HG02884 (cell line): Measurements from ENCODE around the gene EML1.
A peak's percentile ranks its signal among the peaks of the same experiment; 100 is the strongest.

Source experiments
- ATAC-seq: cut with Tn5 transposase; IDR thresholded peaks from one replicate; pipeline ENCODE4 v1.9.1; 2021; ENCODE audit warnings: mild to moderate bottlenecking, moderate library complexity; ENCODE audit not compliant: unreplicated experiment

EML1 gene

DNA sequence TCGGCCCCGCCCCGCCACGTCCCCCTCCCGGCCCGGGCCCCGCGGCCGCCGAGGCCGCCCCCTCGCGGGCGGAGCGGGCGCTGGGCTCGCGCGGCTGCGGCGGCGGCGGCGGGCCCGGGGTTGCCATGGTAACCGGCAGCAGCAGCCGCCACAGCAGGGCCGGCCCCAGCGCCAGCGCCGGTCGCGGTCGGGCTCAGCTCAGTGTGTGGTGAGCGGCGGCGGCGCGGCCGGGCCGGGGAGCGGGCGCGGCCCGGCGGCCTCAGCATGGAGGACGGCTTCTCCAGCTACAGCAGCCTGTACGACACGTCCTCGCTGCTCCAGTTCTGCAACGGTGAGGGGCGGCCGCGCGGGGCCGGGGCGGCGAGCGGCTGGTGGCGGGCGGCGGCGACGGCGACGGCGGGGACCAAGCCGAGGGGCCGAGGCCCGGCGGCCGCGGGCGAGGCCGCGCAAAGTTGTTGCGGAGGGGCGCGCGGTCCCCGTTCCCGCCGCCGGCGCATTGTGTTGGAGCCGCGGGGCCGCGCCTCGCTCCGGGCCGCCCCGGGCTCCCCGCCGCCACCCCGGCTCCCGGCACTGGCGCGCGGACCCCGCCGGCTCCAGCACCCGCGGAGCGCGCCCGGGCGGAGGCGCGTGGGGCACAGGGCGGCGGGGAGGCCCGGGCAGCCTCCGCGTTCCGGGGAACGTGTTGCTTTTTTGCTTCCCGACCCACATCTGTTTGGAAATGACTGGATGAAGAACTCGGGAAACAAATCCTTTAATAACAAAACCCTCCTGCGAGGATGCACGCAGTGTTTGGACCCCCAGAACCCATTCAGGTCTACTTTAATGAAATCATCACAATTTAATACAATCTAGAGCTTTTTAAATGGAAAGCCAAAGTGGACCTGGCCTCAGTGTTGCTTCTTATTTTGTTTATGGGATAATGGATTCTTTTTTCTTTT is at the start of gene EML1:
TSS of gene EML1 (plus strand) at position 201 of the 938 bp plus-strand sequence. CDS start at position 265, 64 bp downstream.
- ATAC-seq: peak; percentile 91

- no peak for ATAC-seq
Measured at GRCh38 chr14:99744199-99744872, 48.9 kb upstream of the EML1 start.

- ATAC-seq: no peak
Measured at GRCh38 chr14:99744873-99745224, 48.4 kb upstream of the EML1 start.

- ATAC-seq: no peak
Measured at GRCh38 chr14:99745307-99745951, 47.8 kb upstream of the EML1 start.

- no peak for ATAC-seq
Measured at GRCh38 chr14:99747167-99747566, 46.0 kb upstream of the EML1 start.

GRCh38 chr14:99747582-99748330 is 45.5 kb upstream of the EML1 start:
- no peak for ATAC-seq

DNA sequence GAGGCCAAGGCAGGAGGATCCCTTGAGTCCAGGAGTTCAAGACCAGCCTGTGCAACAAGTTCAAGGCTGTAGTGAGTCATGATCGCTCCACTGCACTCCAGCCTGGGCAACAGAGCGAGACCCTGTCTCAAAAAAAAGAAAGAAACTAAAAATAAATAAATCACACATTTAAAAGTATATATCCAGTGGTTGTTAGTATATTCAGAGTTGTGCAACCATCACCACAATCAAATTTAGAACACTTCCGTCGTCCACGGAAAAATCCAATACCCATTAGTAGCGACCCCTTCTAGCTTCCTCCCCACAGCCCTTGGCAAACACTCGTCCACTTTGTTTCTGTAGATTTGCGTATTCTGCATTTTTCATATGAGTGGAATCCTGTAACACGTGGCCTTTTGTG is 44.7 kb upstream of the EML1 start:
- no peak for ATAC-seq

GRCh38 chr14:99749142-99749541 is 44.1 kb upstream of the EML1 start:
- ATAC-seq: no peak

- ATAC-seq: no peak
Measured at GRCh38 chr14:99749763-99750715, 43.2 kb upstream of the EML1 start.

DNA sequence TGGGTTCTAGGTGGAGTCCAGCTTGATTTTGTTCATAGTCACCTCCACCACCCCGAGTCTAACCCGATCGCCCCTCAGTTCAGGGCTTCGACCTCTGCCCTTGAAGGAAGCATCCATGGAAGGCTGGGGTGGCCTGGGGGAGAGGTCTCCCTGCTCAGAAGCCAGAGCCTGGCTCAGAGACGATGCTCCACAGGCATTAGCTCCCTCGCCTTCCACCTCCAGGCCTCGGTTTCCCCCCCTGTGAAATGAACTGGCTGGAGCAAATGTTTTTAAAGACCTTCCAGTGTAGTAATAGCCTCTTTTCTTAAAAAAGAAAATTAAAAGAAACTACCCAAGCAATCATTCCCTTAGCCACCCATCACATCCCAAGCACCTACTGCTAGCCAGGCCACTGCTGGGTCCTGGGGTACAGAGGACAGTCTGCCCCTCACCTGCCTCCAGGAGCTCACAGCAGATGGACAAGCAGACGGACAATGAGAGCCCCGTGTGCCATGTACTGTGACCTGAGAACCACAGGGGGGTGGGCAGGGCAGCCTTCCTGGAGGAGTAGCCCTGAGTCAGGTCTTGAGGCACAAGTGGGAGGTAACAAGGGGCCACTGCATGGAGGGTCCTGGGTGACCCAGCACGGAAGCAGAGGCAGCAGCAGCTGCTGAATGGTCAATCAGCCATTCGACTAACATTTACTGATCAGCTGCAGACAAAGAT is 42.3 kb upstream of the EML1 start:
- ATAC-seq: no peak

- no peak for ATAC-seq
Measured at GRCh38 chr14:99751539-99752485, 41.4 kb upstream of the EML1 start.

- no peak for ATAC-seq
Measured at GRCh38 chr14:99752486-99753121, 40.6 kb upstream of the EML1 start.

DNA sequence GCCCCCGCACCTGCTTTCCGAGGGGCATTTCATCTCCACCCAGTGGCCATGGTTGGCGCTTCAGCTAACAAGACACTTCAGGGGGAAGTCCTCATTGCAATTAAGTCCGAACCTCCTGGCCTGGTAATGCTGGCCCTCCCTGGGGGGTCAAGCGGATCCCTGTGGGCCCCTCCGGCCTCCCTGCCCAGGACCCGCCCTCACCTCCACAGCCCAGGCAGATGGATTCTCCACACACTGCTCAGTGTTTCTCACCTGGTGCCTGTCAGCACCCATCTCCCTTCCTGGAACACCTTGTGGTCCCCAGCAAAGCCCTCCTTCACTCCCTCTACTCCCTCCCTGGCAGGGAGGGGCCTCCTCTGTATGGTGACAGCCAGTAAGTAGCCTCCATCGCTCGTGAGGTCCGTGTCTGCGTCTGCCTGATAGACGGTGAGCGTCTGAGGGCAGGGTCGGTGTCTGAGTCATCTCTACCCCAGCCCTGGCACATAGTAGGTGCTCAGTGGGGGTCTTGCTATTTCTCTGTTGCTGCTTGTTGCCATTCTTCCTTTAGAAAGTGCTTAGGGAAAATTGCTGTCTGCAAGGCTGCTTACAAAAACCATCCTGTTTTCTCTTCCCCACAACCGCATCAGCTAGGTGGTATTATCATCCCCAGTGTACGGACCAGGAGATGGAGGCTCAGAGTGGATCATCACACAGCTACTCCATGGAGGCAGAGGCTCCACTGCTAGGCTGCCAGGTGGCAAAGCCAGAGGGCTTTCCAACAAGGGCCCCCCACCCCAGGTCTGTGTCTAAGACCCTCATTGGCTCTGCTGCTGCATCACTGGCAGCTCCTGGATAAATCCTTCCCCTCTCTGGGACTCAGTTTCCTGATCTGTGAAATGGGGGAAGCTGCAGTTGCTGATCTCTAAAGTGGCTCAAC is 39.7 kb upstream of the EML1 start:
- ATAC-seq: no peak

DNA sequence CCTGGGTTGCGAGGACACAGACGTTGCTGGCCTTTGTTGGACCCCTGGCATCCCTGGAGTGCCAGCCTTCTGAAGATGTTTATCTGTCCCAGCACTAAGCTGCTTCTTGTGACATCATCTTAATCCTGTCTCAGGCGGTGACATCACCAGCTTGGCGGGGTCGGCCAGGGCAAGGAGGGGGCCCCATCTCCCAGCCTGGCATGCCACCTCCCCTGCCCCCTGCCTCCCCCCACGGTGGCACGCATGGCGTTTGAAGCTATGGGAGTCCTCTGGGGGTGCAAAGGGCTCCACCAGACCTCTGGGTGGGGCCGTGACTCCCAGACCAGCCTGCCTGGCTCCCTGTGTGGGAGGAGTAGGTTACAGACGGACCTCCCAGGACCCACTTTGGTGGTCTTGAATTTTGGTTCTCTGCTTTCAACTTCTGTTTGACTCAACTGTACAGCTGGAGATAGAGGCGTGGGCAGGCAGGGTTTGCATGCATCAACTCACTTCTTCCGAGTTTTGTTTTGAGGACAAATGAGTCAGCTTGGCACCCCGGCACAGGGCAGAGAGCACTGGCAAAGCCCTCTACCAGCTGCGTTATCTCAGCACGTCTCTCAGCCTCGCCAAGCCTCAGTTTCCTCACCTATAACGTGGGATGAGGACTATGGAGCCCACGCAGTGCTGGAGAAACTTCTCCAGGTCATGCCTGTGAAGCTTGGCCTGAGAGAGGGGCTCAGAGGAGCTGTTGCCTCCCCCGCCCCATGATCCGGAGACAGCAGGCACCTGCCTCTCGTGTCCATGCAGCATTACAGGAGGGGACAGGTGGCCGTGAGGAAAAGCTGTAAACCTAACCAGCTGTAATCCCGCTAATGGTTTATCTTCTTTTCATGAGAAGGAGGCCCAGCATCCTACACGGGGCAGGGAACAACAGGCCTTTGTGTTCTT is 38.8 kb upstream of the EML1 start:
- ATAC-seq: no peak

DNA sequence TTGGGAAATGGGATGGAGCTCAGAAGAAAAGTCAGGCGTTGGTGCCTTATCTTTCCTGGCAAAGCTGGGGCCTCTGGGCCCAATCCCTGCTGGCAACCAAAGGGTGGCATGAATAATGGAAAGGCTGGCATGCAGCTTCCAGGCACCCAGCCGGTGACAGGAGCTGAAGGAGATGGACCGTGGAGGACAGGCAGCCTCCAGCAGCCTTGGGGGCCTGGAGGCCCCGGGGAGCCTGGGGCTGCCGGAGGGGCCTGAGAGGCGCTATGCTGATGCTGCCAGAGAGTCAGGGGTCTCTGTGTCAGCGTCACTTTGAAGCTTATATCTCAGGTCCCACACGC is 38.2 kb upstream of the EML1 start:
- ATAC-seq: no peak
